Left ventricle myocardium inferior (tissue), 1 donor: ENCODE results near the gene RPS3. TPM values are rescaled to one million over a fixed set of nuclear protein-coding genes. Genes with fewer than 3 reads are reported as not detected.
A peak's percentile ranks its signal among the peaks of the same experiment; 100 is the strongest.

Experiments
- DNase-seq: peaks from one replicate; pipeline ENCODE4 v3.0.0-alpha.2; 2020
- H3K27ac ChIP-seq: fragments of 200-600 bp; replicated peaks from 2 replicates; pipeline ENCODE4 v1.8.0; 2021
- H3K27me3 ChIP-seq: fragments of 200-600 bp; 2 replicates; pipeline ENCODE4 v1.8.0; 2021; ENCODE audit warnings: low read depth
- H3K36me3 ChIP-seq: fragments of 200-600 bp; 2 replicates; pipeline ENCODE4 v1.8.0; 2021
- H3K4me1 ChIP-seq: fragments of 200-600 bp; 2 replicates; pipeline ENCODE4 v1.8.0; 2021
- H3K4me3 ChIP-seq: fragments of 200-600 bp; 2 replicates; pipeline ENCODE4 v1.8.0; 2021; ENCODE audit warnings: mild to moderate bottlenecking, moderate library complexity
- H3K9me3 ChIP-seq: fragments of 200-600 bp; replicated peaks from 2 replicates; pipeline ENCODE4 v1.8.0; 2021
- intact Hi-C: fragments of 100-400 bp; cut with micrococcal nuclease; formaldehyde crosslinking; loops from one replicate; pipeline ENCODE4 v1.11.0; 2022
- total RNA-seq: library from RNA; stranded (reverse); fragmentation: NEBNext Ultra II Directional; extraction: Animal tissue kit (Norgen Biotek cat#: 25700); gene quantifications from one replicate; pipeline ENCODE4 v1.2.1, GENCODE V29; 2021
- TF ChIP-seq, protein P1 (sequence below): fragments of 200-600 bp; IDR thresholded peaks from 2 replicates; pipeline ENCODE4 v1.8.0; 2021; ENCODE audit warnings: antibody characterized with exemption, mild to moderate bottlenecking, borderline replicate concordance
- donor health status: DM: no; HTN: yes; CAD: no; lungs with severe emphysema.

RPS3 gene
- total RNA-seq, 1 donor from 2014 or later, result 864 TPM

DNA sequence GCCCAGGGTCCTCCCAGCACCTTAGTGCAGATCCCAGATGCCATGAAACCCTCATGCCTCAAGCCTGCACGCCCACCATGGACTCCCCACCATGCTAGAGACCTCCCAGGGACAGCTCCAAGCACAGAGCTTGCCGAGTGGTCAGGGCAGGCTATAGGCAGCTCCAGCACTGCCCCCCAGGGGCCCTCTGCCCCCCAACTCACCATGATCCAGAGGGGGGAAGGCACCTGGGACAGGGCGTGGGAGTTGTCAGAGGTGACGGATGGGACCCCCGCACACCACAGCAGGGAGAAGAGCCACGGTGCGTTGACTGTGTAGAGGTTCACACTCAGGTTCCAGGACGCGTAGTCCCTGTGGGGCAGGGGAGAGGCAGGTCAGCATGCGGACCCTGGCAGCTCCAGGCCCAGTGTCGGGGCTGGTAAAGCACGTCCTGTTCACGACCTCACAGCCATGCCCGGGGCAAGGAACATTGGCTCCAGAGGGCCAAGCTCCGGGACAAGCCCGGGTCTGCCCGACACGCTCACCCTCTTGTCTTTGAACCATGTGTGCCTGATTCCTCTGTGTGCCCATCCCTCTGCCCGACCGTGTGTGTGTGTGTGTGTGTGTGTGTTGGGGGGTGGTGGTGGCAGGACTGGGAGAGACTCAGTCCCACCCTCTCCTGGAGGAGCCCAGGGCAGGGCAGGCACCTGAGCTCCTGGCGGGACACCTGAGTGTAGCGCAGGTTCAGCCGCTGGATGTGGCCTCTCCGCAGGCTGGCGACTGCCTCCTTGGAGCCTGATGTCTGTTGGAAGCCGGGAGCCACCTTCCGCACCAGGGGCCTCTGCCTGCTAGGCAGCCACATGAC, 41.9 kb downstream of the RPS3 start:
- no peak for DNase-seq
- TF ChIP-seq, protein P1, sequence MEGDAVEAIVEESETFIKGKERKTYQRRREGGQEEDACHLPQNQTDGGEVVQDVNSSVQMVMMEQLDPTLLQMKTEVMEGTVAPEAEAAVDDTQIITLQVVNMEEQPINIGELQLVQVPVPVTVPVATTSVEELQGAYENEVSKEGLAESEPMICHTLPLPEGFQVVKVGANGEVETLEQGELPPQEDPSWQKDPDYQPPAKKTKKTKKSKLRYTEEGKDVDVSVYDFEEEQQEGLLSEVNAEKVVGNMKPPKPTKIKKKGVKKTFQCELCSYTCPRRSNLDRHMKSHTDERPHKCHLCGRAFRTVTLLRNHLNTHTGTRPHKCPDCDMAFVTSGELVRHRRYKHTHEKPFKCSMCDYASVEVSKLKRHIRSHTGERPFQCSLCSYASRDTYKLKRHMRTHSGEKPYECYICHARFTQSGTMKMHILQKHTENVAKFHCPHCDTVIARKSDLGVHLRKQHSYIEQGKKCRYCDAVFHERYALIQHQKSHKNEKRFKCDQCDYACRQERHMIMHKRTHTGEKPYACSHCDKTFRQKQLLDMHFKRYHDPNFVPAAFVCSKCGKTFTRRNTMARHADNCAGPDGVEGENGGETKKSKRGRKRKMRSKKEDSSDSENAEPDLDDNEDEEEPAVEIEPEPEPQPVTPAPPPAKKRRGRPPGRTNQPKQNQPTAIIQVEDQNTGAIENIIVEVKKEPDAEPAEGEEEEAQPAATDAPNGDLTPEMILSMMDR, result no peak
- Histone ChIP-seq H3K4me3 (no peak overlapping the region), H3K4me1 (peaks cover 10% of the 10 kb centered on the region), H3K27me3 (no peaks in the 10 kb centered on the region), H3K9me3 (no peaks in the 10 kb centered on the region), H3K36me3 (no peaks in the 10 kb centered on the region), H3K27ac (no peak overlapping the region)
- intact Hi-C loops, result no loop called here

DNA sequence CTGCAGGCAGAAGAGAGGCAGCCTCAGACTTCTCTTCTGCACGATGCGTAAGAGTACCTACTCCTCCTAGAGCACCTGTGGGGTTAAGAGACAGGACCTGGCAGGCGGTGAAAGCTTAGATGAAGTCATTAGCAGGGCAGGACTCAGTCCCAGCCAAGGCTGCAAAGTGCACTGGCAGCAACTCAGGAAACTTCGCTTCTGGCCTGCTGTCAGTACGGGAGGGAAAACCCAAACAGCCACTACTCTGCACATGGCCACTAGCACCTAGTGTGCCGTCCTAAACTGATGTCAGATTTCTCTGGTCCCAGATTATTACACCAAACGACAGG, 42.5 kb downstream of the RPS3 start:
- no peaks in the 10 kb centered on the region for H3K9me3 ChIP-seq
- no peak overlapping the region for H3K4me3 ChIP-seq
- H3K27me3 ChIP-seq, result no peaks in the 10 kb centered on the region
- intact Hi-C loops, result no loop called here
- no peaks in the 10 kb centered on the region for H3K36me3 ChIP-seq
- no peak overlapping the region for H3K27ac ChIP-seq
- DNase-seq, result peak; percentile 36
- H3K4me1 ChIP-seq, result peaks cover 10% of the 10 kb centered on the region
- TF ChIP-seq, protein P1, result no peak

DNA sequence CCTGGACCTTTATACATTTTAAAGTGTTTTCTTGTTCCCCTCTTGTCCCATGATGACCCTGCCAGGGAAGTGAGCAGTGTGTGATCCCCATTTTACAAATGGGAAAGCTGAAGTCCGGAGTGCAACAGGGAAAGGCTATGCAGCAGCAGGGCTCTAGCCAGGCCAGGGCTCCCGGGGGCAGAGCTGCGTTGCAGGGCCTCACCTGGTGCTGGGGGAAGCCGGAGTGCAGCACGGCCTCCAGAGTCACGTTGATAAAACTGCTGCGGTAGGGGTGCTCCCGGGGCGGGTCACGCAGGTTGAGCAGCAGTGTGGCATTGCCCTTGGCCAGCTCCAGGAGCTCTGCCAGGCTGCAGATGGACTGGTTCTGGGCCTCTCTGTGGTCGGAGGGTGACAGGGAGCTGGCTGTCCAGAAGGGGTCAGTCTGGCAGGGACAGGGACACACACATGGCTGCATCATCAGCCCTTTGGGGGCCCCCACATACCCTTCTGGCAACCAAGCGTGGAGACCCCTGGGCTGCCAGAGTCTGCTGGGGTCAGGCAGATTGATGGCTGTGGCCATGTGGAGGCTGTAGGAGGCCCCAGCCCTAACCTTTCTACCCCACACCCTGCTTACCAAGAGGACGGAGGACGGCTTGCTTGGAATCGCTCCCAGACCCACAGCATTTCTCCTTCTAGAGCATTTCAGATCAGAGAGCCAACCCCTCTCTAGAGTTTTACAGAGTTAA, 43.0 kb downstream of the RPS3 start:
- H3K36me3 ChIP-seq, result no peaks in the 10 kb centered on the region
- TF ChIP-seq, protein P1, result no peak
- no peak for DNase-seq
- intact Hi-C loops, result no loop called here
- no peak overlapping the region for H3K4me3 ChIP-seq
- H3K27me3 ChIP-seq, result no peaks in the 10 kb centered on the region
- H3K9me3 ChIP-seq, result no peaks in the 10 kb centered on the region
- peaks cover 10% of the 10 kb centered on the region for H3K4me1 ChIP-seq
- no peak overlapping the region for H3K27ac ChIP-seq

DNA sequence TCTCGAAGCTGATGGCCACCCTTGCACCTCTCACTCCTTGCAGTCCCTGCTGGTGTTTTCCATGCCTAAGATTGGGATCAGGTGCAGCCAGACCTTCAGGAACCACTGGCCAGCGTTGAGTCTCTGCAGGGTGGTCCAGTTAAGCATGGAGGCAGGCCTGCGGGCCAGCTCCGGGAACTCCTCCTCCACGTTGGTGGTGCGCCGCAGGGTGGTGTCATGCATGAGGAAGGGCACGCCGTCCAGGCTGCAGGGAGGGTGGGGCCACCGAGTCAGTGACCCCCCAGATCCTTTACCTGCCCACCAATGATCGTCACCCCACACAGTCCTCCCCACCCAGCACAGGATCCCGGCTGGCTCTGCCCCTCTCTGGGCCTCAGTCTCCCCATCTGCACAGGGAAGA, 43.7 kb downstream of the RPS3 start:
- Histone ChIP-seq H3K27me3 (no peaks in the 10 kb centered on the region), H3K4me1 (peaks cover 10% of the 10 kb centered on the region), H3K4me3 (no peak overlapping the region), H3K36me3 (no peaks in the 10 kb centered on the region), H3K9me3 (no peaks in the 10 kb centered on the region), H3K27ac (no peak overlapping the region)
- intact Hi-C loops, result no loop called here
- DNase-seq, result no peak
- TF ChIP-seq, protein P1, result no peak

DNA sequence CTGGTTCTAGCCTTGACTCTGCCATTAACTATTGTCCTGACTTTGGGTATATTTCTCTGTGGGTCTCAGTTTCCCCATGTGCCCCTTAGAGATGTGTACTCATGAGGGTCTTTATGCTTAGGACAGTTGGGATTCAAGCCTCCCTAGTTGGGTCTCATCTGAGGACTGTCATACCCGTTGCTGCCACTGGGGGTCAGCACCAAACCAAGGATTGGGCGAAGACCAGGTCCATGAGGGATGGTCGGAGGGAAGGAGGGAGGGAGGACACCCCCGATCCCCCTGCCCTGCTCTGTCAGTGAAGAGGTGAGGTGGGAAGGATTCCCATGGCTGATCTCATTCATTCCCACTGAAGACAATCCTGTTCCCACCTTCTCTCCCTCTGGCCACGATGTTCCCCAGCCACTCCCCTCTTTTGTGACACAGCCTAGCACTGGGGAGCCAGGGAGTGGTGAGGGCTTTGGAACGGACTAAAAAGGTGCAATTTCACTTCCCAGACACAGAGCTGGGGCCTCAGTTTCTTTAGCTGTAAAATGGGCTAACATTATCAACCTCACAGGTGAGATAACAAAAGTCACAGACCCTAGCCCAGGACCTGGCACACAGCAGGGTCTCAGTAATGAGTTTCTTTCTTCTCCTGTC, 46.1 kb downstream of the RPS3 start:
- TF ChIP-seq, protein P1, result peak; percentile 97
- intact Hi-C loops, result loop anchor here (1.0 kb wide), 1 partner anchor 87 kb away; no protein-coding TSS in a partner anchor
- Histone ChIP-seq H3K4me3 (no peak overlapping the region), H3K9me3 (no peaks in the 10 kb centered on the region), H3K27me3 (no peaks in the 10 kb centered on the region), H3K36me3 (no peaks in the 10 kb centered on the region), H3K27ac (no peak overlapping the region), H3K4me1 (peaks cover 10% of the 10 kb centered on the region)
- DNase-seq, result peak; percentile 71
